M059J (cell line): ENCODE measurements around the gene SNAP29. TPM values are rescaled to one million over a fixed set of nuclear protein-coding genes. Genes with fewer than 3 reads are reported as not detected.
A peak's percentile ranks its signal among the peaks of the same experiment; 100 is the strongest.
"Not testable (repeated sequence)": the region's sequence is repeated elsewhere in the genome, so short reads cannot be mapped to it uniquely, and the experiment has no call there.

Source experiments
- DNase-seq: peaks from one replicate; pipeline ENCODE4 v3.0.0-alpha.2; 2012; ENCODE audit warnings: low read depth
- total RNA-seq: library from RNA; depleted of rRNA; stranded (reverse); fragments of >200 nt; shearing (Covaris generic); gene quantifications from 2 replicates; pipeline ENCODE4 v1.2.3, GENCODE V29; 2014

Gene SNAP29
- total RNA-seq, 1 experiment from 2014 or later, result 11.5 TPM

GRCh38 chr22:20866736-20867135, 7.9 kb downstream of the SNAP29 start:
- no peak for DNase-seq

- no peak for DNase-seq
Observed at GRCh38 chr22:20867179-20868024, 8.6 kb downstream of the SNAP29 start.

- DNase-seq, result no peak
Observed at GRCh38 chr22:20868025-20868962, 9.5 kb downstream of the SNAP29 start.

GRCh38 chr22:20869234-20869633, 10.4 kb downstream of the SNAP29 start:
- DNase-seq, result no peak

GRCh38 chr22:20873214-20873613, 14.4 kb downstream of the SNAP29 start:
- DNase-seq, result no peak

GRCh38 chr22:20875296-20875695, 16.5 kb downstream of the SNAP29 start:
- no peak for DNase-seq

GRCh38 chr22:20877715-20878114, 18.9 kb downstream of the SNAP29 start:
- DNase-seq, result no peak

GRCh38 chr22:20881231-20881630, 22.4 kb downstream of the SNAP29 start:
- peak; percentile 59 for DNase-seq

GRCh38 chr22:20881869-20882815, 23.3 kb downstream of the SNAP29 start:
- DNase-seq, result no peak

- DNase-seq, result no peak
Observed at GRCh38 chr22:20882855-20883254, 24.0 kb downstream of the SNAP29 start.

- DNase-seq, result no peak
Observed at GRCh38 chr22:20884454-20884853, 25.6 kb downstream of the SNAP29 start.

GRCh38 chr22:20885017-20885556, 26.3 kb downstream of the SNAP29 start:
- DNase-seq, result no peak

- DNase-seq, result peak; percentile 63
Observed at GRCh38 chr22:20885557-20886323, 26.9 kb downstream of the SNAP29 start.

- peak; percentile 30 for DNase-seq
Observed at GRCh38 chr22:20887375-20887774, 28.6 kb downstream of the SNAP29 start.

- no peak for DNase-seq
Observed at GRCh38 chr22:20889025-20889704, 30.4 kb downstream of the SNAP29 start.

GRCh38 chr22:20889904-20890540, 31.2 kb downstream of the SNAP29 start:
- DNase-seq, result no peak

- DNase-seq, result no peak
Observed at GRCh38 chr22:20890975-20891374, 32.2 kb downstream of the SNAP29 start.

GRCh38 chr22:20897737-20898136, 38.9 kb downstream of the SNAP29 start:
- not testable (repeated sequence) for DNase-seq

- no peak for DNase-seq
Observed at GRCh38 chr22:20899827-20900423, 41.1 kb downstream of the SNAP29 start.
